Colonic mucosa (tissue), 4 donors: Measurements from ENCODE around the gene TSHZ2. TPM values are rescaled to one million over a fixed set of nuclear protein-coding genes. Genes with fewer than 3 reads are reported as not detected.
"Not testable (repeated sequence)": the region's sequence is repeated elsewhere in the genome, so short reads cannot be mapped to it uniquely, and the experiment has no call there.

Experiments used
- DNase-seq: peaks from one replicate; pipeline ENCODE4 v3.0.0-alpha.2; 2020
- H3K27ac ChIP-seq: fragments of 200-600 bp; one replicate; pipeline ENCODE4 v1.8.0; 2021
- H3K27me3 ChIP-seq: fragments of 200-600 bp; one replicate; pipeline ENCODE4 v1.8.0; 2021
- H3K36me3 ChIP-seq: fragments of 200-600 bp; one replicate; pipeline ENCODE4 v1.8.0; 2021
- H3K4me1 ChIP-seq: fragments of 200-600 bp; one replicate; pipeline ENCODE4 v1.8.0; 2021; ENCODE audit warnings: mild to moderate bottlenecking
- H3K4me3 ChIP-seq: fragments of 200-600 bp; one replicate; pipeline ENCODE4 v1.8.0; 2021
- H3K9ac ChIP-seq, 2 donors: one replicate each; pipeline ENCODE4 v1.7.0; 2013; ENCODE audit warnings: control low read depth in 2 of 2, low read depth in 2 of 2, low read length in 2 of 2
- H3K9me3 ChIP-seq: fragments of 200-600 bp; one replicate; pipeline ENCODE4 v1.8.0; 2021
- CTCF ChIP-seq: fragments of 200-600 bp; IDR thresholded peaks from one replicate; pipeline ENCODE4 v1.8.0; 2022; ENCODE audit warnings: antibody characterized with exemption, mild to moderate bottlenecking
- intact Hi-C: fragments of 100-400 bp; cut with DNase I; formaldehyde crosslinking; loops from one replicate; pipeline ENCODE4 v1.14.1; 2022
- total RNA-seq, 2 donors: library from RNA; stranded (reverse); fragmentation: NEBNext Ultra II Directional in 1 of 2; extraction: Animal tissue kit (Norgen Biotek cat#: 25700) in 1 of 2; gene quantifications; one replicate each; pipeline ENCODE4 v1.2.1, GENCODE V29; 2021
- donor health status: healthy.
- donor health status: DM: no; HTN: no; CAD: no.
- donor health status: DM: no; HTN: no; CAD: no.

Gene TSHZ2
- total RNA-seq, 2 donors from 2014 or later, result 2.1 to 3.1 TPM

- H3K4me3 ChIP-seq, result no peak overlapping the region
- no peak overlapping the region for H3K27ac ChIP-seq
- no peaks in the 10 kb centered on the region for H3K36me3 ChIP-seq
- no peak for DNase-seq
- H3K9me3 ChIP-seq, result no peaks in the 10 kb centered on the region
- no peaks in the 10 kb centered on the region for H3K4me1 ChIP-seq
- TF ChIP-seq CTCF, result no peak
- H3K9ac ChIP-seq, result no peak overlapping the region
- intact Hi-C loops, result no loop called here
- no peaks in the 10 kb centered on the region for H3K27me3 ChIP-seq
Observed at GRCh38 chr20:53426766-53427312, 454.7 kb downstream of the TSHZ2 start.

- H3K9me3 ChIP-seq, result no peaks in the 10 kb centered on the region
- no peak overlapping the region for H3K4me3 ChIP-seq
- no peak overlapping the region for H3K9ac ChIP-seq
- no peaks in the 10 kb centered on the region for H3K4me1 ChIP-seq
- no peaks in the 10 kb centered on the region for H3K27me3 ChIP-seq
- no peak for TF ChIP-seq CTCF
- intact Hi-C loops, result no loop called here
- H3K36me3 ChIP-seq, result no peaks in the 10 kb centered on the region
- DNase-seq, result no peak
- no peak overlapping the region for H3K27ac ChIP-seq
Observed at GRCh38 chr20:53427951-53428350, 455.8 kb downstream of the TSHZ2 start.

- TF ChIP-seq CTCF, result no peak
- Histone ChIP-seq H3K9ac (no peak overlapping the region), H3K4me1 (no peaks in the 10 kb centered on the region), H3K27ac (no peak overlapping the region), H3K4me3 (no peak overlapping the region), H3K36me3 (no peaks in the 10 kb centered on the region), H3K27me3 (no peaks in the 10 kb centered on the region), H3K9me3 (no peaks in the 10 kb centered on the region)
- DNase-seq, result no peak
- intact Hi-C loops, result no loop called here
Observed at GRCh38 chr20:53428588-53428987, 456.4 kb downstream of the TSHZ2 start.

- H3K9me3 ChIP-seq, result no peaks in the 10 kb centered on the region
- DNase-seq, result no peak
- no peak overlapping the region for H3K4me3 ChIP-seq
- TF ChIP-seq CTCF, result no peak
- H3K4me1 ChIP-seq, result no peaks in the 10 kb centered on the region
- no peak overlapping the region for H3K9ac ChIP-seq
- no peak overlapping the region for H3K27ac ChIP-seq
- no peaks in the 10 kb centered on the region for H3K36me3 ChIP-seq
- intact Hi-C loops, result no loop called here
- no peaks in the 10 kb centered on the region for H3K27me3 ChIP-seq
Observed at GRCh38 chr20:53428996-53429395, 456.8 kb downstream of the TSHZ2 start.

- H3K9ac ChIP-seq, result no peak overlapping the region
- no peaks in the 10 kb centered on the region for H3K9me3 ChIP-seq
- TF ChIP-seq CTCF, result no peak
- no peak overlapping the region for H3K4me3 ChIP-seq
- no peak for DNase-seq
- H3K27ac ChIP-seq, result no peak overlapping the region
- no peaks in the 10 kb centered on the region for H3K36me3 ChIP-seq
- intact Hi-C loops, result no loop called here
- H3K27me3 ChIP-seq, result no peaks in the 10 kb centered on the region
- no peaks in the 10 kb centered on the region for H3K4me1 ChIP-seq
Observed at GRCh38 chr20:53434662-53435061, 462.5 kb downstream of the TSHZ2 start.

GRCh38 chr20:53436927-53437326, 464.8 kb downstream of the TSHZ2 start:
- H3K27ac ChIP-seq, H3K4me1 ChIP-seq, H3K4me3 ChIP-seq, H3K36me3 ChIP-seq, H3K9me3 ChIP-seq, DNase-seq, H3K27me3 ChIP-seq, intact Hi-C loops, H3K9ac ChIP-seq: not testable (repeated sequence)
